Endodermal cell (in vitro differentiated cells): Measurements from ENCODE around the gene VTA1. TPM values are rescaled to one million over a fixed set of nuclear protein-coding genes. Genes with fewer than 3 reads are reported as not detected.

Experiments used
- DNase-seq: peaks from one replicate; pipeline ENCODE4 v3.0.0-alpha.2; 2017
- H3K27ac ChIP-seq: 2 replicates; pipeline ENCODE4 v1.5.1; 2013; ENCODE audit warnings: mild to moderate bottlenecking, low read depth, low read length, moderate library complexity
- H3K27me3 ChIP-seq: 2 replicates; pipeline ENCODE4 v1.6.1; 2013; ENCODE audit warnings: mild to moderate bottlenecking, low read length, moderate library complexity; ENCODE audit not compliant: insufficient read depth, control insufficient read depth, poor library complexity, severe bottlenecking
- H3K36me3 ChIP-seq: 2 replicates; pipeline ENCODE4 v1.7.0; 2013; ENCODE audit warnings: mild to moderate bottlenecking, low read length, moderate library complexity; ENCODE audit not compliant: control insufficient read depth, insufficient read depth
- H3K4me1 ChIP-seq: one replicate; pipeline ENCODE4 v1.7.0; 2013; ENCODE audit warnings: low read length; ENCODE audit not compliant: control insufficient read depth, insufficient read depth
- H3K4me3 ChIP-seq: 2 replicates; pipeline ENCODE4 v1.5.1; 2013; ENCODE audit warnings: mild to moderate bottlenecking, low read length, moderate library complexity
- H3K9ac ChIP-seq: 2 replicates; pipeline ENCODE4 v1.6.1; 2013; ENCODE audit warnings: mild to moderate bottlenecking, low read length, moderate library complexity; ENCODE audit not compliant: poor library complexity, severe bottlenecking; ENCODE audit errors: extremely low read depth
- H3K9me3 ChIP-seq: 2 replicates; pipeline ENCODE4 v1.6.1; 2013; ENCODE audit warnings: mild to moderate bottlenecking, low read length, moderate library complexity; ENCODE audit not compliant: control insufficient read depth
- H3K27ac Mint-ChIP-seq: 2 replicates; pipeline ENCODE4 v1.8.0; 2020; ENCODE audit warnings: mixed read lengths
- H3K27me3 Mint-ChIP-seq: 2 replicates; pipeline ENCODE4 v1.8.0; 2021; ENCODE audit warnings: mild to moderate bottlenecking, mixed read lengths; ENCODE audit not compliant: insufficient read depth
- H3K36me3 Mint-ChIP-seq: 2 replicates; pipeline ENCODE4 v1.8.0; 2020; ENCODE audit warnings: low read depth, mixed read lengths
- H3K4me1 Mint-ChIP-seq: 2 replicates; pipeline ENCODE4 v1.8.0; 2020; ENCODE audit warnings: mixed read lengths
- H3K4me3 Mint-ChIP-seq: 2 replicates; pipeline ENCODE4 v1.8.0; 2020; ENCODE audit warnings: mild to moderate bottlenecking, moderate library complexity, mixed read lengths
- H3K9me3 Mint-ChIP-seq: 2 replicates; pipeline ENCODE4 v1.8.0; 2020; ENCODE audit warnings: mild to moderate bottlenecking, mixed read lengths
- CTCF ChIP-seq: fragments of 200-600 bp; sonication (generic); conservative IDR thresholded peaks from 2 replicates; pipeline ENCODE4 v1.5.0; 2021; ENCODE audit warnings: antibody characterized with exemption, mild to moderate bottlenecking
- WGBS, 2 experiments: methylation state at CpG; one replicate each; pipeline versions ENCODE4 v1.1.5 to v1.1.7; 2013; ENCODE audit warnings: missing lambda C conversion rate in 2 of 2, mixed read lengths in 1 of 2; ENCODE audit not compliant: insufficient coverage in 1 of 2, insufficient read length in 1 of 2; 5-methylcytosine and 5-hydroxymethylcytosine counted together
- total RNA-seq, 2 donors: library from RNA; stranded (reverse); fragmentation: NEBNext Ultra II Directional in 1 of 2; extraction: Animal tissue kit (Norgen Biotek cat#: 25700) in 1 of 2; gene quantifications; 2 replicates in 1 of 2; 3 replicates in 1 of 2; pipeline ENCODE4 v1.2.1, GENCODE V29; 2021

Gene VTA1
- total RNA-seq, 2 donors from 2014 or later: 64.4 to 68.8 TPM

DNA sequence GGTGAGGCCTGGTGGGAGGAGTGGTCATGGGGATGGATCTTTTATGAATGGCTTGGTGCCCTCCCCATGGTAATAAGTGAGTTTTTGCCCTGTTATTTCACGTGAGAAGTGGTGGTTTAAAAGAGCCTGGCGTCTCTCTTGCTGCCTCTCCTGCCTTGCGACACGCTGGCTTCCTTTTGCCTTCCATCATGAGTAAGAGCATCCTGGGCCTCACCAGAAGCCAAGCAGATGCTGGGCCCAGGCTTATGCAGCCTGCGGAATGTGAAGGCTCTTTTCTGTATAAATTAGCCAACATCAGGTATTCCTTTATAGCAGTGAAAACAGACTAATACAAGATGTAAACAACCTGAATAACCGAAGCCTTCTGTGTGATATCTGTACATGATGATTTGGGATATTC is 27.6 kb downstream of the VTA1 start:
- Mint-ChIP-seq H3K36me3 (peaks cover 42% of the 10 kb centered on the region), H3K4me1 (no peaks in the 10 kb centered on the region), H3K9me3 (no peaks in the 10 kb centered on the region), H3K4me3 (no peak overlapping the region), H3K27me3 (no peaks in the 10 kb centered on the region), H3K27ac (no peak overlapping the region)
- WGBS, 2 experiments: 96 to 100% methylated on average over 2 to 6 of the region's 6 CpGs
- Histone ChIP-seq H3K27ac (no peak overlapping the region), H3K4me3 (no peak overlapping the region), H3K9ac (no peak overlapping the region), H3K36me3 (peaks cover 57% of the 10 kb centered on the region), H3K27me3 (no peaks in the 10 kb centered on the region), H3K4me1 (no peaks in the 10 kb centered on the region), H3K9me3 (no peaks in the 10 kb centered on the region)
- no peak for TF ChIP-seq CTCF
- no peak for DNase-seq

DNA sequence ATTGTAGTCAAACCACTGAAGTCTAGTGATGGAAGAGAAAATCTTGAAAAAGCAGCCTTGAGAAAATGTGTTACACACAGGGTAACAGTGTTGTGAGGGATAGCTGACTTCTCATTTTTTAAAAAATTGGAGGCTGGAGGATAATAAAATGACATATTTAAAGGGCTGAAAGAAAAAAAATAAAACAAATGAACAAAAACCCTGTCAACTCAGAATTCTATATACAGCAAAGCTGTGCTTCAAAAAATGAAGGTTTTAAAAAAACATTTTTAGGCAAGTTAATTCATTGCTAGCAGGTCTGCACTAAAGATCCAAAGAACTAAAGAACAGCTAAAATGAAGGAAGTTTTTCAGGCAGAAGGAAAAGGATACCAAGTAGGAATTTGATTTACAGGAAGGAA is 31.1 kb downstream of the VTA1 start:
- peaks cover 40% of the 10 kb centered on the region for H3K36me3 ChIP-seq
- H3K4me1 Mint-ChIP-seq: no peaks in the 10 kb centered on the region
- H3K27me3 Mint-ChIP-seq: no peaks in the 10 kb centered on the region
- no peak overlapping the region for H3K27ac Mint-ChIP-seq
- H3K4me3 ChIP-seq: no peak overlapping the region
- no peak overlapping the region for H3K4me3 Mint-ChIP-seq
- H3K9me3 ChIP-seq: no peaks in the 10 kb centered on the region
- no peak for TF ChIP-seq CTCF
- no peaks in the 10 kb centered on the region for H3K4me1 ChIP-seq
- H3K9me3 Mint-ChIP-seq: no peaks in the 10 kb centered on the region
- peaks cover 27% of the 10 kb centered on the region for H3K36me3 Mint-ChIP-seq
- no peak overlapping the region for H3K9ac ChIP-seq
- no peak overlapping the region for H3K27ac ChIP-seq
- DNase-seq: no peak
- no peaks in the 10 kb centered on the region for H3K27me3 ChIP-seq

- H3K27me3 ChIP-seq: no peaks in the 10 kb centered on the region
- no peak overlapping the region for H3K27ac ChIP-seq
- no peak for DNase-seq
- H3K4me1 Mint-ChIP-seq: no peaks in the 10 kb centered on the region
- no peak for TF ChIP-seq CTCF
- no peaks in the 10 kb centered on the region for H3K4me1 ChIP-seq
- no peak overlapping the region for H3K9ac ChIP-seq
- no peaks in the 10 kb centered on the region for H3K9me3 ChIP-seq
- H3K27ac Mint-ChIP-seq: no peak overlapping the region
- peaks cover 21% of the 10 kb centered on the region for H3K36me3 ChIP-seq
- no peaks in the 10 kb centered on the region for H3K27me3 Mint-ChIP-seq
- H3K36me3 Mint-ChIP-seq: peaks cover 17% of the 10 kb centered on the region
- H3K4me3 Mint-ChIP-seq: no peak overlapping the region
- no peaks in the 10 kb centered on the region for H3K9me3 Mint-ChIP-seq
- no peak overlapping the region for H3K4me3 ChIP-seq
These were observed 34.9 kb downstream of the VTA1 start for GRCh38 chr6:142182004-142182403.
